K562 (cell line): ENCODE measurements around the gene SHC1. TPM values are rescaled to one million over a fixed set of nuclear protein-coding genes. Genes with fewer than 3 reads are reported as not detected.

Experiments
- BRD4 ChIP-seq: fragments of 200-600 bp; sonication (generic); IDR thresholded peaks from 2 replicates; pipeline ENCODE4 v1.6.1; 2017; ENCODE audit warnings: inconsistent platforms
- ETS2 ChIP-seq: IDR thresholded peaks from 2 replicates; pipeline ENCODE4 v1.6.1; 2016; ENCODE audit warnings: borderline replicate concordance, missing genetic modification characterization, mild to moderate bottlenecking, moderate library complexity, missing compliant biosample characterization; ENCODE audit not compliant: poor library complexity, severe bottlenecking
- KLF6 ChIP-seq: fragments of 250-450 bp; sonication (Bioruptor Pico); IDR thresholded peaks from 2 replicates; pipeline ENCODE4 v1.4.0; 2020; ENCODE audit warnings: mild to moderate bottlenecking, moderate library complexity, borderline replicate concordance
- LCOR ChIP-seq: sonication (generic); formaldehyde crosslinking; IDR thresholded peaks from 2 replicates; pipeline ENCODE4 v1.8.0; 2022; ENCODE audit warnings: mild to moderate bottlenecking, missing genetic modification reagents
- XRCC4 ChIP-seq: IDR thresholded peaks from one replicate; pipeline ENCODE4 v1.6.1; 2011; ENCODE audit not compliant: insufficient read depth, insufficient read length; ENCODE audit errors: extremely low read depth
- ZNF140 ChIP-seq: fragments of 250-450 bp; sonication (Bioruptor Pico); IDR thresholded peaks from 2 replicates; pipeline ENCODE4 v1.8.0; 2021; ENCODE audit warnings: moderate library complexity, mild to moderate bottlenecking, inconsistent platforms
- ZNF316 ChIP-seq: fragments of 450-650 bp; IDR thresholded peaks from 2 replicates; pipeline ENCODE4 v1.6.1; 2016
- ZNF830 ChIP-seq: fragments of 250-450 bp; sonication (Bioruptor Pico); IDR thresholded peaks from 2 replicates; pipeline ENCODE4 v1.5.0; 2021; ENCODE audit warnings: mild to moderate bottlenecking
- ZZZ3 ChIP-seq: fragments of 450-650 bp; IDR thresholded peaks from 2 replicates; pipeline ENCODE4 v1.6.1; 2016; ENCODE audit warnings: antibody characterized with exemption, mild to moderate bottlenecking, moderate library complexity
- polyA plus RNA-seq, 8 experiments: library from polyadenylated mRNA; depleted of rRNA in 4 of 8; stranded (reverse) in 5 of 8; unstranded in 3 of 8; fragments of >200 nt; fragmentation: Nextera tagmentation in 2 of 8; fragmentation: Illumina TruSeq in 1 of 8; extraction: Ambion mirVana in 2 of 8; extraction: Trizol in 1 of 8; gene quantifications; 2 replicates each; pipeline versions ENCODE4 v1.2.1 to v1.2.3, GENCODE V29; 2011 to 2014; ENCODE audit warnings: inconsistent platforms in 1 of 8, missing spikeins in 1 of 8
- total RNA-seq, 7 experiments: library from RNA; depleted of rRNA in 6 of 7; stranded (reverse); fragments of >200 nt in 6 of 7; fragmentation: Illumina TruSeq in 2 of 7; extraction: Trizol in 2 of 7; gene quantifications; 2 replicates each; pipeline versions ENCODE4 v1.2.1 to v1.2.3, GENCODE V29; 2011 to 2021; ENCODE audit warnings: low replicate concordance in 1 of 7
- TF ChIP-seq, protein P1 (sequence below), 2 experiments: fragments of 450-650 bp; IDR thresholded peaks; 2 replicates each; pipeline ENCODE4 v1.6.1; 2018; ENCODE audit warnings: mild to moderate bottlenecking in 2 of 2, low read depth in 1 of 2; ENCODE audit not compliant: partially characterized antibody in 2 of 2
- TF ChIP-seq, protein P2 (sequence below): fragments of 250-450 bp; sonication (Bioruptor Pico); IDR thresholded peaks from 2 replicates; pipeline ENCODE4 v1.5.0; 2020; ENCODE audit warnings: mild to moderate bottlenecking
- TF ChIP-seq, protein P3 (sequence below): sonication (generic); formaldehyde crosslinking; IDR thresholded peaks from 2 replicates; pipeline ENCODE4 v1.8.0; 2023; ENCODE audit warnings: mild to moderate bottlenecking, missing genetic modification reagents
- TF ChIP-seq, protein P4 (sequence below): fragments of 250-450 bp; sonication (Bioruptor Pico); IDR thresholded peaks from 2 replicates; pipeline ENCODE4 v1.8.0; 2021; ENCODE audit warnings: moderate library complexity, mild to moderate bottlenecking, inconsistent platforms
- TF ChIP-seq, protein P5 (sequence below), 2 experiments: fragments of 450-650 bp in 1 of 2; sonication (generic) in 1 of 2; formaldehyde crosslinking in 1 of 2; IDR thresholded peaks in 1 of 2; conservative IDR thresholded peaks in 1 of 2; 2 replicates each; pipeline versions ENCODE4 v1.6.1 to v1.8.1; 2016 to 2023; ENCODE audit warnings: mild to moderate bottlenecking in 2 of 2, moderate library complexity in 2 of 2, inconsistent platforms in 1 of 2, missing genetic modification reagents in 1 of 2
- TF ChIP-seq, protein P6 (sequence below), 2 experiments: fragments of 250-450 bp in 1 of 2; fragments of 450-650 bp in 1 of 2; sonication (Bioruptor Pico) in 1 of 2; IDR thresholded peaks; 2 replicates each; pipeline versions ENCODE4 v1.6.1 to v1.8.0; 2016 to 2021; ENCODE audit warnings: mild to moderate bottlenecking in 2 of 2, moderate library complexity in 2 of 2, missing compliant biosample characterization in 1 of 2, missing genetic modification characterization in 1 of 2

Gene SHC1
- total and polyA plus RNA-seq, 9 of the 15 experiments (the other 6 are each of a cell fraction or from before 2014, with no cell fraction given), result 4.1 to 113 (median 51.9) TPM

DNA sequence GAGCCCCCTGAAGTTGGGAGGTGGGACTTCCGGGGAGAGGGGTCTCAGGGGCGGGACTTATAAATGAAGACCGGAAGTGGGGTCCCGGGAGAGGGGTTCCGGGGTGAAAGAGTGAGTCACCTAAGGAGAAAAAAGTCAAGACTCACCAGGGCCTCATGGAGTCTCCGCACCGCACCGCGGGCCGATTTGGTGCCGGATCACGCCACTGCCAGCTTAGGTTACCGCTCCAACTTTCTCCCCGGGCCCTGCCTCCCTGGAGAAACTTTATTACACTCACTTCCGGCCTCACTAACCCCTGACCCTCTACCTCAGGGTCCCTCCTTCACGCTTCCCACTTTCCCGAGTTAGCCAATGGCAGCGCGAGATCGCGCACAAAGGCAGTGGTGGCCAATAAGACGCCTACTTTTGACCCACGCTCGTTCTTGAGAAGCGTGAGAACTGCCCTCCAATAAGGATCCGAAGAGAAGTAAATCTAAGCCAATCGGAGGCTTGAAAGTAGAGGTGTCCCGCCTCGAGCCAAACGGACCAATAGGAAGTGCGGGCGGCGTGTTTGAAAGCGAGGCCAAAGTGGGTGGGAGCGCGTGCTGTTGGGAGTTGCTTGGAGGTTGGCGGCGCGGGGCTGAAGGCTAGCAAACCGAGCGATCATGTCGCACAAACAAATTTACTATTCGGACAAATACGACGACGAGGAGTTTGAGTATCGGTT lies 3.7 kb upstream of the SHC1 start, which contains the start of gene CKS1B (continued):
- TF ChIP-seq, protein P1, sequence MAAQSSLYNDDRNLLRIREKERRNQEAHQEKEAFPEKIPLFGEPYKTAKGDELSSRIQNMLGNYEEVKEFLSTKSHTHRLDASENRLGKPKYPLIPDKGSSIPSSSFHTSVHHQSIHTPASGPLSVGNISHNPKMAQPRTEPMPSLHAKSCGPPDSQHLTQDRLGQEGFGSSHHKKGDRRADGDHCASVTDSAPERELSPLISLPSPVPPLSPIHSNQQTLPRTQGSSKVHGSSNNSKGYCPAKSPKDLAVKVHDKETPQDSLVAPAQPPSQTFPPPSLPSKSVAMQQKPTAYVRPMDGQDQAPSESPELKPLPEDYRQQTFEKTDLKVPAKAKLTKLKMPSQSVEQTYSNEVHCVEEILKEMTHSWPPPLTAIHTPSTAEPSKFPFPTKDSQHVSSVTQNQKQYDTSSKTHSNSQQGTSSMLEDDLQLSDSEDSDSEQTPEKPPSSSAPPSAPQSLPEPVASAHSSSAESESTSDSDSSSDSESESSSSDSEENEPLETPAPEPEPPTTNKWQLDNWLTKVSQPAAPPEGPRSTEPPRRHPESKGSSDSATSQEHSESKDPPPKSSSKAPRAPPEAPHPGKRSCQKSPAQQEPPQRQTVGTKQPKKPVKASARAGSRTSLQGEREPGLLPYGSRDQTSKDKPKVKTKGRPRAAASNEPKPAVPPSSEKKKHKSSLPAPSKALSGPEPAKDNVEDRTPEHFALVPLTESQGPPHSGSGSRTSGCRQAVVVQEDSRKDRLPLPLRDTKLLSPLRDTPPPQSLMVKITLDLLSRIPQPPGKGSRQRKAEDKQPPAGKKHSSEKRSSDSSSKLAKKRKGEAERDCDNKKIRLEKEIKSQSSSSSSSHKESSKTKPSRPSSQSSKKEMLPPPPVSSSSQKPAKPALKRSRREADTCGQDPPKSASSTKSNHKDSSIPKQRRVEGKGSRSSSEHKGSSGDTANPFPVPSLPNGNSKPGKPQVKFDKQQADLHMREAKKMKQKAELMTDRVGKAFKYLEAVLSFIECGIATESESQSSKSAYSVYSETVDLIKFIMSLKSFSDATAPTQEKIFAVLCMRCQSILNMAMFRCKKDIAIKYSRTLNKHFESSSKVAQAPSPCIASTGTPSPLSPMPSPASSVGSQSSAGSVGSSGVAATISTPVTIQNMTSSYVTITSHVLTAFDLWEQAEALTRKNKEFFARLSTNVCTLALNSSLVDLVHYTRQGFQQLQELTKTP (IDR thresholded peaks at IDR 0.05; ENCODE audit: low read depth in 1 of 2, partially characterized antibody in 2 of 2), result peak in 1 of 2 experiments; percentile 48
- TF ChIP-seq, protein P2, sequence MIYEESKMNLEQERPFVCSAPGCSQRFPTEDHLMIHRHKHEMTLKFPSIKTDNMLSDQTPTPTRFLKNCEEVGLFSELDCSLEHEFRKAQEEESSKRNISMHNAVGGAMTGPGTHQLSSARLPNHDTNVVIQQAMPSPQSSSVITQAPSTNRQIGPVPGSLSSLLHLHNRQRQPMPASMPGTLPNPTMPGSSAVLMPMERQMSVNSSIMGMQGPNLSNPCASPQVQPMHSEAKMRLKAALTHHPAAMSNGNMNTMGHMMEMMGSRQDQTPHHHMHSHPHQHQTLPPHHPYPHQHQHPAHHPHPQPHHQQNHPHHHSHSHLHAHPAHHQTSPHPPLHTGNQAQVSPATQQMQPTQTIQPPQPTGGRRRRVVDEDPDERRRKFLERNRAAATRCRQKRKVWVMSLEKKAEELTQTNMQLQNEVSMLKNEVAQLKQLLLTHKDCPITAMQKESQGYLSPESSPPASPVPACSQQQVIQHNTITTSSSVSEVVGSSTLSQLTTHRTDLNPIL, result no peak
- TF ChIP-seq BRD4, result peak; percentile 93
- TF ChIP-seq LCOR (CRISPR knock-in tag), result peak; percentile 94; the same call in 1 of the 2 replicates
- TF ChIP-seq, protein P3, sequence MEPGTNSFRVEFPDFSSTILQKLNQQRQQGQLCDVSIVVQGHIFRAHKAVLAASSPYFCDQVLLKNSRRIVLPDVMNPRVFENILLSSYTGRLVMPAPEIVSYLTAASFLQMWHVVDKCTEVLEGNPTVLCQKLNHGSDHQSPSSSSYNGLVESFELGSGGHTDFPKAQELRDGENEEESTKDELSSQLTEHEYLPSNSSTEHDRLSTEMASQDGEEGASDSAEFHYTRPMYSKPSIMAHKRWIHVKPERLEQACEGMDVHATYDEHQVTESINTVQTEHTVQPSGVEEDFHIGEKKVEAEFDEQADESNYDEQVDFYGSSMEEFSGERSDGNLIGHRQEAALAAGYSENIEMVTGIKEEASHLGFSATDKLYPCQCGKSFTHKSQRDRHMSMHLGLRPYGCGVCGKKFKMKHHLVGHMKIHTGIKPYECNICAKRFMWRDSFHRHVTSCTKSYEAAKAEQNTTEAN (CRISPR knock-in tag), result no peak
- TF ChIP-seq, protein P4, sequence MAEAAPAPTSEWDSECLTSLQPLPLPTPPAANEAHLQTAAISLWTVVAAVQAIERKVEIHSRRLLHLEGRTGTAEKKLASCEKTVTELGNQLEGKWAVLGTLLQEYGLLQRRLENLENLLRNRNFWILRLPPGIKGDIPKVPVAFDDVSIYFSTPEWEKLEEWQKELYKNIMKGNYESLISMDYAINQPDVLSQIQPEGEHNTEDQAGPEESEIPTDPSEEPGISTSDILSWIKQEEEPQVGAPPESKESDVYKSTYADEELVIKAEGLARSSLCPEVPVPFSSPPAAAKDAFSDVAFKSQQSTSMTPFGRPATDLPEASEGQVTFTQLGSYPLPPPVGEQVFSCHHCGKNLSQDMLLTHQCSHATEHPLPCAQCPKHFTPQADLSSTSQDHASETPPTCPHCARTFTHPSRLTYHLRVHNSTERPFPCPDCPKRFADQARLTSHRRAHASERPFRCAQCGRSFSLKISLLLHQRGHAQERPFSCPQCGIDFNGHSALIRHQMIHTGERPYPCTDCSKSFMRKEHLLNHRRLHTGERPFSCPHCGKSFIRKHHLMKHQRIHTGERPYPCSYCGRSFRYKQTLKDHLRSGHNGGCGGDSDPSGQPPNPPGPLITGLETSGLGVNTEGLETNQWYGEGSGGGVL (CRISPR knock-in tag), result no peak
- no peak for TF ChIP-seq ZZZ3
- no peak for TF ChIP-seq XRCC4
- TF ChIP-seq ETS2 (tag), result no peak
- TF ChIP-seq KLF6, result peak; percentile 52; the same call in 1 of the 2 replicates
- no peak for TF ChIP-seq ZNF140 (CRISPR knock-in tag)
- TF ChIP-seq ZNF316, result no peak
- TF ChIP-seq, protein P5, sequence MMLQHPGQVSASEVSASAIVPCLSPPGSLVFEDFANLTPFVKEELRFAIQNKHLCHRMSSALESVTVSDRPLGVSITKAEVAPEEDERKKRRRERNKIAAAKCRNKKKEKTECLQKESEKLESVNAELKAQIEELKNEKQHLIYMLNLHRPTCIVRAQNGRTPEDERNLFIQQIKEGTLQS (IDR thresholded peaks at IDR 0.05), result peak; percentile 84
- TF ChIP-seq, protein P5 (CRISPR knock-in tag; conservative IDR thresholded peaks at IDR 0.05), result no peak
- TF ChIP-seq ZNF830 (CRISPR knock-in tag), result peak; percentile 62; the same call in 1 of the 2 replicates
- TF ChIP-seq, protein P6, sequence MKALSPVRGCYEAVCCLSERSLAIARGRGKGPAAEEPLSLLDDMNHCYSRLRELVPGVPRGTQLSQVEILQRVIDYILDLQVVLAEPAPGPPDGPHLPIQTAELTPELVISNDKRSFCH (CRISPR knock-in tag; IDR thresholded peaks at IDR 0.05), result no peak
- TF ChIP-seq, protein P6 (tag; IDR thresholded peaks at IDR 0.05), result no peak
